Thymus (tissue), 11 donors: ENCODE results near the gene ASTL. TPM values are rescaled to one million over a fixed set of nuclear protein-coding genes. Genes with fewer than 3 reads are reported as not detected.
A peak's percentile ranks its signal among the peaks of the same experiment; 100 is the strongest.

ENCODE experiments used
- DNase-seq, 9 donors: peaks; one replicate each; pipeline ENCODE4 v3.0.0-alpha.2; 2013; ENCODE audit warnings: low spot score in 9 of 9, low read depth in 6 of 9, missing footprints in 1 of 9
- H3K27ac ChIP-seq, 2 donors: one replicate each; pipeline ENCODE4 v1.5.1; 2013; ENCODE audit warnings: control low read depth in 1 of 2, low read depth in 1 of 2, low read length in 1 of 2, mild to moderate bottlenecking in 1 of 2, moderate library complexity in 1 of 2
- H3K27me3 ChIP-seq, 2 donors: one replicate each; pipeline ENCODE4 v1.5.1; 2013; ENCODE audit warnings: low read length in 1 of 2; ENCODE audit not compliant: control insufficient read depth in 2 of 2, insufficient read depth in 1 of 2
- H3K36me3 ChIP-seq, 2 donors: one replicate each; pipeline ENCODE4 v1.5.1; 2013; ENCODE audit warnings: low read length in 1 of 2, mild to moderate bottlenecking in 1 of 2, moderate library complexity in 1 of 2; ENCODE audit not compliant: control insufficient read depth in 2 of 2, insufficient read depth in 2 of 2
- H3K4me1 ChIP-seq, 2 donors: one replicate each; pipeline ENCODE4 v1.5.1; 2013; ENCODE audit warnings: low read length in 2 of 2; ENCODE audit not compliant: control insufficient read depth in 2 of 2, insufficient read depth in 2 of 2
- H3K4me3 ChIP-seq, 2 donors: one replicate each; pipeline ENCODE4 v1.5.1; 2013; ENCODE audit warnings: low read length in 2 of 2, control low read depth in 1 of 2, mild to moderate bottlenecking in 1 of 2
- H3K9me3 ChIP-seq, 2 donors: one replicate each; pipeline ENCODE4 v1.5.1; 2013; ENCODE audit warnings: low read length in 1 of 2, mild to moderate bottlenecking in 1 of 2; ENCODE audit not compliant: control insufficient read depth in 2 of 2, insufficient read depth in 1 of 2
- WGBS: extraction: QIAGEN DNeasy Blood & Tissue Kit; methylation state at CpG from one replicate; pipeline ENCODE4 v1.1.7; 2013; 5-methylcytosine and 5-hydroxymethylcytosine counted together
- polyA plus RNA-seq: library from polyadenylated mRNA; stranded (reverse); fragments of 200-250 nt; gene quantifications from one replicate; pipeline ENCODE4 v1.2.3, GENCODE V29; 2013
- total RNA-seq: library from RNA; stranded (reverse); fragments of 120-200 nt; gene quantifications from one replicate; pipeline ENCODE4 v1.2.4, GENCODE V29; 2013
- donor health status: healthy.

Gene ASTL
- total and polyA plus RNA-seq, 2 donors, result 0.42 to 2.9 TPM

- H3K9me3 ChIP-seq, result no peaks in the 10 kb centered on the region
- H3K27ac ChIP-seq, result peak overlapping the region; percentile 96 to 99
- H3K27me3 ChIP-seq, result peaks cover 0 to 2% of the 10 kb centered on the region in 2 donors
- peaks cover 8 to 9% of the 10 kb centered on the region in 2 donors for H3K36me3 ChIP-seq
- peak in 7 of 9 donors; percentile 77 to 96 (median 88) for DNase-seq
- 32% methylated on average over 29 of the region's 29 CpGs for WGBS
- H3K4me3 ChIP-seq, result peak overlapping the region; percentile 33 to 75
- H3K4me1 ChIP-seq, result peaks cover 61 to 87% of the 10 kb centered on the region in 2 donors
These were observed 10.3 kb upstream of the ASTL start for GRCh38 chr2:96148410-96149217.

- peak overlapping the region; percentile 96 to 99 for H3K27ac ChIP-seq
- DNase-seq, result peak in 1 of 9 donors; percentile 62
- peak overlapping the region; percentile 33 to 75 for H3K4me3 ChIP-seq
- 72% methylated on average over 9 of the region's 9 CpGs for WGBS
- peaks cover 56 to 87% of the 10 kb centered on the region in 2 donors for H3K4me1 ChIP-seq
- peaks cover 17 to 18% of the 10 kb centered on the region in 2 donors for H3K36me3 ChIP-seq
- H3K27me3 ChIP-seq, result peaks cover 0 to 2% of the 10 kb centered on the region in 2 donors
- H3K9me3 ChIP-seq, result no peaks in the 10 kb centered on the region
These were observed 9.4 kb upstream of the ASTL start for GRCh38 chr2:96147593-96148201.

- H3K9me3 ChIP-seq, result no peaks in the 10 kb centered on the region
- peaks cover 24 to 25% of the 10 kb centered on the region in 2 donors for H3K36me3 ChIP-seq
- H3K27me3 ChIP-seq, result peaks cover 0 to 2% of the 10 kb centered on the region in 2 donors
- 69% methylated on average over 9 of the region's 9 CpGs for WGBS
- H3K4me1 ChIP-seq, result peaks cover 55 to 87% of the 10 kb centered on the region in 2 donors
- H3K27ac ChIP-seq, result peak overlapping the region; percentile 96 to 99
- peak overlapping the region; percentile 75 to 84 for H3K4me3 ChIP-seq
- no peak for DNase-seq
These were observed 8.7 kb upstream of the ASTL start for GRCh38 chr2:96146881-96147592.

- DNase-seq, result peak in 8 of 9 donors; percentile 85 to 97 (median 92)
- H3K36me3 ChIP-seq, result peaks cover 25 to 26% of the 10 kb centered on the region in 2 donors
- H3K27ac ChIP-seq, result peak overlapping the region; percentile 96 to 99
- no peaks in the 10 kb centered on the region for H3K9me3 ChIP-seq
- H3K27me3 ChIP-seq, result peaks cover 0 to 2% of the 10 kb centered on the region in 2 donors
- 4% methylated on average over 20 of the region's 20 CpGs for WGBS
- H3K4me1 ChIP-seq, result peaks cover 51 to 85% of the 10 kb centered on the region in 2 donors
- H3K4me3 ChIP-seq, result peak overlapping the region; percentile 75 to 84
These were observed 8.0 kb upstream of the ASTL start for GRCh38 chr2:96146153-96146880.

- H3K4me1 ChIP-seq, result peaks cover 51 to 85% of the 10 kb centered on the region in 2 donors
- H3K27me3 ChIP-seq, result peaks cover 0 to 2% of the 10 kb centered on the region in 2 donors
- peak overlapping the region; percentile 96 to 99 for H3K27ac ChIP-seq
- peaks cover 26 to 29% of the 10 kb centered on the region in 2 donors for H3K36me3 ChIP-seq
- peak overlapping the region; percentile 75 to 84 for H3K4me3 ChIP-seq
- WGBS, result 2% methylated on average over 3 of the region's 3 CpGs
- H3K9me3 ChIP-seq, result no peaks in the 10 kb centered on the region
- peak in 1 of 9 donors; percentile 49 for DNase-seq
These were observed 7.5 kb upstream of the ASTL start for GRCh38 chr2:96145848-96146152.

GRCh38 chr2:96145036-96145847 is 6.9 kb upstream of the ASTL start, which contains the start of gene DUSP2:
Gene DUSP2 (minus strand): TSS chr2:96145440. CDS start chr2:96145354, 86 bp downstream.
- H3K4me1 ChIP-seq, result peaks cover 48 to 80% of the 10 kb centered on the region in 2 donors
- under 1% methylated on average over 94 of the region's 94 CpGs for WGBS
- DNase-seq, result peak in 5 of 9 donors; percentile 76 to 93 (median 86)

GRCh38 chr2:96144481-96145035 is 6.3 kb upstream of the ASTL start:
- peaks cover 26 to 29% of the 10 kb centered on the region in 2 donors for H3K36me3 ChIP-seq
- peak overlapping the region; percentile 90 to 99 for H3K27ac ChIP-seq
- 3% methylated on average over 35 of the region's 35 CpGs for WGBS
- DNase-seq, result peak in 3 of 9 donors; percentile 58 to 70 (median 61)
- H3K4me3 ChIP-seq, result peak overlapping the region; percentile 75 to 84
- H3K27me3 ChIP-seq, result peaks cover 0 to 2% of the 10 kb centered on the region in 2 donors
- no peaks in the 10 kb centered on the region for H3K9me3 ChIP-seq
- peaks cover 44 to 74% of the 10 kb centered on the region in 2 donors for H3K4me1 ChIP-seq

More at GRCh38 chr2:96145036-96145847, 6.9 kb upstream of the ASTL start, which contains the start of gene DUSP2:
- Histone ChIP-seq H3K27me3 (peaks cover 0 to 2% of the 10 kb centered on the region in 2 donors), H3K9me3 (no peaks in the 10 kb centered on the region), H3K4me3 (peak within 1 kb of the TSS; percentile 75 to 84), H3K36me3 (peaks cover 26 to 29% of the 10 kb centered on the region in 2 donors), H3K27ac (peak within 1 kb of the TSS; percentile 96 to 99)
